ENCODE measurements around the gene EIF5A. TPM values are rescaled to one million over a fixed set of nuclear protein-coding genes. Genes with fewer than 3 reads are reported as not detected.

Gene EIF5A
- total and polyA plus RNA-seq, 2 of the 8 experiments (the other 6 are each of a cell fraction or from before 2014, with no cell fraction given), result 717 to 1,172 TPM

- H3K14ac ChIP-seq (ENCODE audit: insufficient read length), result no peak overlapping the region
- ChIA-PET CTCF (ENCODE audit: partially characterized antibody) (interaction anchor here (0.6 to 5.7 kb wide), 4 partner anchors 11 to 15 kb away, joined by 3 to 46 read pairs (median 3); partner anchors contain the start of gene SLC2A4), POLR2A (ENCODE audit: partially characterized antibody) (interaction anchor here (0.7 to 6.7 kb wide), 11 partner anchors 9 to 60 kb away, joined by 3 to 94 read pairs (median 7); partner anchors contain the start of genes CTDNEP1, DVL2, ELP5 and GPS2)
- peaks cover 0 to 14% (median 9%) of the 10 kb centered on the region in 4 experiments; a peak in 6 of 7 replicates for H3K4me1 ChIP-seq (replicated peaks in 1 of 4; ENCODE audit: control insufficient read depth in 3 of 4, insufficient read depth in 4 of 4, low read length in 3 of 4)
- WGBS, 2 experiments (ENCODE audit: extremely low coverage in 1 of 2, insufficient coverage in 1 of 2, insufficient read length in 1 of 2, insufficient replicate concordance in 2 of 2, low coverage in 1 of 2, low lambda C conversion rate in 2 of 2, missing lambda C conversion rate in 1 of 2), result 9% methylated on average over 9 of the region's 75 CpGs; no CpG with 5 or more reads in 1 of the 2 experiments
- H2BK120ac ChIP-seq (replicated peaks; ENCODE audit: low read depth, low read length), result no peak overlapping the region
- no peak overlapping the region for H2BK12ac ChIP-seq (ENCODE audit: low read depth, low read length)
- H3K4me3 ChIP-seq (ENCODE audit: extremely low read depth in 1 of 4, insufficient read depth in 2 of 4, low read depth in 3 of 4, low read length in 4 of 4), result peak overlapping the region; percentile 34 to 65 (median 40)
- FAIRE-seq (no peak), DNase-seq (ENCODE audit: low read depth in 1 of 2, low spot score in 2 of 2) (peak in 1 of 2 experiments; percentile 86)
- H3K56ac ChIP-seq (replicated peaks; ENCODE audit: insufficient read length, low read depth, low read length), result no peak overlapping the region
- no peak overlapping the region for H2AK5ac ChIP-seq (ENCODE audit: low read depth, low read length)
- no peaks in the 10 kb centered on the region for H3K36me3 ChIP-seq (ENCODE audit: control insufficient read depth in 2 of 4, insufficient read depth in 4 of 4, low read length in 3 of 4)
- peaks cover 3 to 11% (median 9%) of the 10 kb centered on the region in 4 experiments for H3K27me3 ChIP-seq (replicated peaks in 1 of 4; ENCODE audit: control insufficient read depth in 3 of 4, extremely low read depth in 1 of 4, insufficient read depth in 3 of 4, low read length in 3 of 4)
- H3K4me2 ChIP-seq (ENCODE audit: insufficient read depth in 1 of 2, low read depth in 2 of 2, low read length in 2 of 2), result peak overlapping the region; percentile 65 to 82
- peak overlapping the region; percentile 60; the same call in 1 of the 2 replicates for H4K8ac ChIP-seq (ENCODE audit: extremely low read depth, insufficient read depth, low read length)
- no peak overlapping the region for H3K4ac ChIP-seq (replicated peaks; ENCODE audit: insufficient read length, low read depth, low read length)
- no peak overlapping the region for H3K23ac ChIP-seq (ENCODE audit: insufficient read length)
- no peak overlapping the region for H3K27ac ChIP-seq (ENCODE audit: low read depth, low read length)
- H3K79me2 ChIP-seq (ENCODE audit: control insufficient read depth in 1 of 2, insufficient read depth in 2 of 2, low read length in 2 of 2), result no peaks in the 10 kb centered on the region
- peak overlapping the region in 1 of 4 experiments; percentile 26; a peak in 3 of 7 replicates for H3K9ac ChIP-seq (replicated peaks in 1 of 4; ENCODE audit: extremely low read depth in 1 of 4, low read depth in 3 of 4, low read length in 3 of 4)
- H4K20me1 ChIP-seq (replicated peaks in 1 of 2; ENCODE audit: control insufficient read depth in 1 of 2, insufficient read depth in 2 of 2, low read length in 2 of 2), result peaks cover 0 to 9% of the 10 kb centered on the region in 2 experiments
- no peak overlapping the region for H4K5ac ChIP-seq (ENCODE audit: insufficient read length, low read depth, low read length)
- peaks cover 2% of the 10 kb centered on the region; the same call in 1 of the 2 replicates for H3K79me1 ChIP-seq (ENCODE audit: low read depth, low read length)
- H4K91ac ChIP-seq (replicated peaks; ENCODE audit: insufficient read length, low read length), result no peak overlapping the region
- H3K23me2 ChIP-seq (ENCODE audit: low read depth, low read length), result peaks cover 2% of the 10 kb centered on the region; the same call in 1 of the 2 replicates
- H2BK5ac ChIP-seq (ENCODE audit: low read depth, low read length), result no peak overlapping the region
- H3K18ac ChIP-seq (ENCODE audit: extremely low read depth, low read length), result no peak overlapping the region; the same call in 1 of the 2 replicates
- no peak overlapping the region for H2BK20ac ChIP-seq (ENCODE audit: low read length)
- H2BK15ac ChIP-seq (ENCODE audit: low read length), result no peak overlapping the region
- no peaks in the 10 kb centered on the region; a peak in 1 of 4 replicates for H3K9me3 ChIP-seq (ENCODE audit: insufficient read depth in 2 of 2, low read depth in 1 of 2, low read length in 1 of 2)
- H2AFZ ChIP-seq (ENCODE audit: low read length), result no peak overlapping the region
- TF ChIP-seq GTF2F1 (IDR thresholded peaks at IDR 0.05; ENCODE audit: borderline replicate concordance, low read depth, low read length) (0 out of 2 replicates have a peak, but pooled peaks have one; percentile 35), RBBP5 (IDR thresholded peaks at IDR 0.05; ENCODE audit: borderline replicate concordance, low read depth, low read length) (0 out of 2 replicates have a peak, but pooled peaks have one; percentile 22), SP2 (IDR thresholded peaks at IDR 0.05; ENCODE audit: low read length) (no peak), CTCF (IDR thresholded peaks at IDR 0.05; ENCODE audit: control extremely low read depth in 1 of 3, insufficient read depth in 1 of 3, low read depth in 1 of 3, low read length in 3 of 3) (0 out of 4 replicates have a peak, but pooled peaks of 1 of the 3 experiments have one; percentile 1), MAX (IDR thresholded peaks at IDR 0.05) (no peak), PHF8 (conservative IDR thresholded peaks at IDR 0.05; ENCODE audit: low read depth, low read length) (0 out of 2 replicates have a peak, but pooled peaks have one; percentile 32), SIN3A (conservative IDR thresholded peaks at IDR 0.05 in 1 of 2, IDR thresholded peaks at IDR 0.05 in 1 of 2; ENCODE audit: low read depth in 1 of 2, low read length in 2 of 2) (no peak; a peak in 1 of 4 replicates)
These were observed 13.4 kb upstream of the EIF5A start for GRCh38 chr17:7293816-7294613.

Measured in H1 (cell line).